ENCODE results near the gene DR1.

Gene DR1

GRCh38 chr1:93352376-93352775, 6.7 kb downstream of the DR1 start:
- TF ChIP-seq CTCF (IDR thresholded peaks at IDR 0.05; ENCODE audit: low read depth, low read length, missing control alignments), result no peak
- in situ Hi-C loops (cut with HindIII; ENCODE audit: low sequenced_read_pairs), result no loop called here
- DNase-seq (ENCODE audit: low read depth), result no peak
- no peak overlapping the region for H3K4me3 ChIP-seq (ENCODE audit: low read depth, low read length)

GRCh38 chr1:93353286-93353685, 7.6 kb downstream of the DR1 start:
- DNase-seq (ENCODE audit: low read depth), result no peak
- no peak overlapping the region for H3K4me3 ChIP-seq (ENCODE audit: low read depth, low read length)
- in situ Hi-C loops (cut with HindIII; ENCODE audit: low sequenced_read_pairs), result no loop called here
- no peak for TF ChIP-seq CTCF (IDR thresholded peaks at IDR 0.05; ENCODE audit: low read depth, low read length, missing control alignments)

- no peak overlapping the region for H3K4me3 ChIP-seq (ENCODE audit: low read depth, low read length)
- DNase-seq (ENCODE audit: low read depth), result no peak
- no peak for TF ChIP-seq CTCF (IDR thresholded peaks at IDR 0.05; ENCODE audit: low read depth, low read length, missing control alignments)
- in situ Hi-C loops (cut with HindIII; ENCODE audit: low sequenced_read_pairs), result no loop called here
Measured at GRCh38 chr1:93354749-93355148, 9.0 kb downstream of the DR1 start.

GRCh38 chr1:93357242-93357641, 11.5 kb downstream of the DR1 start:
- no peak for DNase-seq (ENCODE audit: low read depth)
- no peak overlapping the region for H3K4me3 ChIP-seq (ENCODE audit: low read depth, low read length)
- TF ChIP-seq CTCF (IDR thresholded peaks at IDR 0.05; ENCODE audit: low read depth, low read length, missing control alignments), result no peak
- in situ Hi-C loops (cut with HindIII; ENCODE audit: low sequenced_read_pairs), result no loop called here

GRCh38 chr1:93358293-93358692, 12.6 kb downstream of the DR1 start:
- TF ChIP-seq CTCF (IDR thresholded peaks at IDR 0.05; ENCODE audit: low read depth, low read length, missing control alignments), result no peak
- no peak for DNase-seq (ENCODE audit: low read depth)
- in situ Hi-C loops (cut with HindIII; ENCODE audit: low sequenced_read_pairs), result no loop called here
- H3K4me3 ChIP-seq (ENCODE audit: low read depth, low read length), result no peak overlapping the region

- no peak for DNase-seq (ENCODE audit: low read depth)
- in situ Hi-C loops (cut with HindIII; ENCODE audit: low sequenced_read_pairs), result no loop called here
- H3K4me3 ChIP-seq (ENCODE audit: low read depth, low read length), result no peak overlapping the region
- no peak for TF ChIP-seq CTCF (IDR thresholded peaks at IDR 0.05; ENCODE audit: low read depth, low read length, missing control alignments)
Measured at GRCh38 chr1:93360111-93360510, 14.4 kb downstream of the DR1 start.

GRCh38 chr1:93362237-93362636, 16.5 kb downstream of the DR1 start:
- in situ Hi-C loops (cut with HindIII; ENCODE audit: low sequenced_read_pairs), result no loop called here
- no peak for DNase-seq (ENCODE audit: low read depth)
- no peak overlapping the region for H3K4me3 ChIP-seq (ENCODE audit: low read depth, low read length)
- no peak for TF ChIP-seq CTCF (IDR thresholded peaks at IDR 0.05; ENCODE audit: low read depth, low read length, missing control alignments)

All from astrocyte of the cerebellum (primary cell).